Pancreas (tissue), 10 donors: ENCODE measurements around the gene MYO7A. TPM values are rescaled to one million over a fixed set of nuclear protein-coding genes. Genes with fewer than 3 reads are reported as not detected.

Source experiments
- ATAC-seq, 4 donors: fragments of 200-7000 bp; cut with Tn5 transposase; one replicate each; pipeline versions ENCODE4 v1.8.0 to v1.9.1; 2020; ENCODE audit warnings: mild to moderate bottlenecking in 4 of 4, moderate library complexity in 4 of 4
- DNase-seq, 6 donors: peaks; one replicate each; pipeline ENCODE4 v3.0.0-alpha.2; 2020
- FAIRE-seq: peaks from 2 replicates; lab custom pipeline; 2012; peaks lifted over from hg19 to GRCh38; lab: Jason Lieb, UNC
- H3K27ac ChIP-seq, 4 donors: fragments of 200-600 bp; sonication (generic); 1 replicate in 3 of 4; 2 replicates in 1 of 4; pipeline versions ENCODE4 v1.5.0 to v1.8.0; 2020
- H3K27me3 ChIP-seq, 4 donors: fragments of 200-600 bp; one replicate each; pipeline ENCODE4 v1.8.0; 2021
- H3K36me3 ChIP-seq, 3 donors: fragments of 200-600 bp; sonication (generic) in 1 of 3; one replicate each; pipeline versions ENCODE4 v1.5.0 to v1.8.0; 2020 to 2021
- H3K4me1 ChIP-seq, 3 donors: fragments of 200-600 bp; one replicate each; pipeline ENCODE4 v1.8.0; 2021
- H3K4me3 ChIP-seq, 4 donors: fragments of 200-600 bp; sonication (generic) in 2 of 4; one replicate each; pipeline versions ENCODE4 v1.5.0 to v1.8.0; 2020 to 2021
- H3K9me3 ChIP-seq, 4 donors: fragments of 200-600 bp; one replicate each; pipeline ENCODE4 v1.8.0; 2021
- WGBS, 2 donors: extraction: QIAGEN DNeasy Blood & Tissue Kit; methylation state at CpG; one replicate each; pipeline ENCODE4 v1.1.7; 2013; 5-methylcytosine and 5-hydroxymethylcytosine counted together
- intact Hi-C, 3 donors: fragments of 100-400 bp; cut with DNase I; formaldehyde crosslinking; loops; one replicate each; pipeline versions ENCODE4 v1.11.1 to v1.14.2; 2022
- polyA plus RNA-seq, 2 donors: library from polyadenylated mRNA; stranded (reverse); fragments of 200-250 nt; gene quantifications; one replicate each; pipeline ENCODE4 v1.2.3, GENCODE V29; 2013
- total RNA-seq, 6 donors: library from RNA; stranded (reverse); fragmentation: NEBNext Ultra II Directional in 4 of 6; extraction: Animal tissue kit (Norgen Biotek cat#: 25700) in 4 of 6; gene quantifications; one replicate each; pipeline versions ENCODE4 v1.2.1 to v1.2.4, GENCODE V29; 2021 to 2023
- TF ChIP-seq, protein P1 (sequence below), 4 donors: fragments of 200-600 bp; sonication (generic) in 3 of 4; IDR thresholded peaks; one replicate each; pipeline versions ENCODE4 v1.5.0 to v1.8.0; 2021; ENCODE audit warnings: antibody characterized with exemption in 4 of 4
- donor health status: healthy with polysubstance abuse.
- donor health status: DM: no; HTN: no; CAD: no; lungs with moderate emphysema.
- donor health status: DM: no; HTN: no; CAD: no.
- donor health status: control.
- donor health status: control.
- donor health status: Bipolar disorder and iron deficiency.
- donor health status: DM: yes; HTN: yes; CAD: no.
- donor health status: DM: no; HTN: no; CAD: no.
- donor health status: DM: no; HTN: no; CAD: no.
- donor health status: DM: yes; HTN: yes; CAD: no.

Gene MYO7A
- total and polyA plus RNA-seq, 8 donors: 3.8 to 13.3 (median 7.1) TPM

DNA sequence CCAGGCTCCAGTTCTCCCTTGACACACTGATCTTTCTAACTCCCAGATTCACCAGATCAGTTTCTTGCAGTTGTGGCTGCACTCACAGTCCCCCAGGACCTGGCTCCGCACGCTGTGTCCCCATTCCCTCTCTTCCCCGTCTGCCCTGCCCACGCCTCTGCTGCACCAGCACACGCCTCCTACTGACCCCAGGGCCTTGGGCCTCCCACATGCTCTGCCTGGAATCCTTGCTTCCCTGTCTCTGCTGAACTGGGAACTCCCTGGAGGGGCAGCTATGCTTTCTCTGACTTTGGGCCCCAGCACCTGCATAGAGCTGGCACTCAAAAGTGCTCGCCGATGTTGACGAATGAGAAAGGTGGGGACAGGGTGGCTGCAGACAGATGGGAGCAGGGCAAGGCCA, 68.9 kb downstream of the MYO7A start:
- DNase-seq (peak in 2 of 6 donors; percentile 29 to 36), FAIRE-seq (no peak), ATAC-seq (no peak)
- Histone ChIP-seq H3K36me3 (no peaks in the 10 kb centered on the region), H3K27ac (no peak overlapping the region), H3K27me3 (no peaks in the 10 kb centered on the region), H3K4me1 (no peaks in the 10 kb centered on the region), H3K9me3 (no peaks in the 10 kb centered on the region), H3K4me3 (no peak overlapping the region)
- WGBS, 2 donors: 89 to 92% methylated on average over 8 of the region's 8 CpGs
- TF ChIP-seq, protein P1, sequence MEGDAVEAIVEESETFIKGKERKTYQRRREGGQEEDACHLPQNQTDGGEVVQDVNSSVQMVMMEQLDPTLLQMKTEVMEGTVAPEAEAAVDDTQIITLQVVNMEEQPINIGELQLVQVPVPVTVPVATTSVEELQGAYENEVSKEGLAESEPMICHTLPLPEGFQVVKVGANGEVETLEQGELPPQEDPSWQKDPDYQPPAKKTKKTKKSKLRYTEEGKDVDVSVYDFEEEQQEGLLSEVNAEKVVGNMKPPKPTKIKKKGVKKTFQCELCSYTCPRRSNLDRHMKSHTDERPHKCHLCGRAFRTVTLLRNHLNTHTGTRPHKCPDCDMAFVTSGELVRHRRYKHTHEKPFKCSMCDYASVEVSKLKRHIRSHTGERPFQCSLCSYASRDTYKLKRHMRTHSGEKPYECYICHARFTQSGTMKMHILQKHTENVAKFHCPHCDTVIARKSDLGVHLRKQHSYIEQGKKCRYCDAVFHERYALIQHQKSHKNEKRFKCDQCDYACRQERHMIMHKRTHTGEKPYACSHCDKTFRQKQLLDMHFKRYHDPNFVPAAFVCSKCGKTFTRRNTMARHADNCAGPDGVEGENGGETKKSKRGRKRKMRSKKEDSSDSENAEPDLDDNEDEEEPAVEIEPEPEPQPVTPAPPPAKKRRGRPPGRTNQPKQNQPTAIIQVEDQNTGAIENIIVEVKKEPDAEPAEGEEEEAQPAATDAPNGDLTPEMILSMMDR (IDR thresholded peaks at IDR 0.05): no peak
- intact Hi-C loops: loop anchor here in 2 of 3 donors (5.0 to 10.0 kb wide), 2 partner anchors 355 to 428 kb away; no protein-coding TSS in a partner anchor

DNA sequence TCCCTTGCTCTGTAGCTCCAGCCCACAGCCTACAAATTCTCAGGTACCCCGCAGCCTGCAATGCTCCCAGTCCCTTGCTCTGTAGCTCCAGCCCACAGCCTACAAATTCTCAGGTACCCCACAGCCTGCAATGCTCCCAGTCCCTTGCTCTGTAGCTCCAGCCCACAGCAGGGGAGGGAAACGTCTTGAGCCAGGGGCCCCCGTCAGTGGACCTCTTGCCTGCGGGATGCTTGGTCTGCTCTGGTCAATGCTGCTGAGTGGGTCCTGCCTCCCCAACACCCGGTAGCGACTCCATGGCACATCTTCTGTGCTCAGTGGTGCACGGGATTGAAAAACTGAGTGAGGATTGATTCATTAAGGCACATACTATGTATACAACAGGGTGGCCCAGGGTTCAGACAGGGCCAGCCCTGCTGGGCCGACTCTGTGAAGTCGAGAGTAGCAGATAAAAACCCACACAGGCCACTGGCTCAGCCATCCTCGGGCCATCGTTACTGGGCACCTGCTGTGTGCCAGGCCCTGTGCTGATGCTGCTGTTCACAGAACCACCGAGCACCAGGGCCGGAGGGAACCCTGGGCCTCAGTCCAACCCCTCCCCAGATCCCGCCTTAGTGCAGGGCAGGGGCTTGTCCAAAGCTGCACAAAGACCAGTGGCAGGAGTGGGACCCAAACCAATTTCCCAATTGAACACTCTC, 69.7 kb downstream of the MYO7A start:
- Histone ChIP-seq H3K4me3 (no peak overlapping the region), H3K9me3 (no peaks in the 10 kb centered on the region), H3K27ac (no peak overlapping the region), H3K36me3 (no peaks in the 10 kb centered on the region), H3K4me1 (no peaks in the 10 kb centered on the region), H3K27me3 (no peaks in the 10 kb centered on the region)
- peak in 2 of 6 donors; percentile 34 to 44 for DNase-seq
- FAIRE-seq: no peak
- no peak for ATAC-seq
- 91 to 93% methylated on average over 14 of the region's 14 CpGs for WGBS, 2 donors
- TF ChIP-seq, protein P1 (IDR thresholded peaks at IDR 0.05): no peak
- intact Hi-C loops: loop anchor here in 2 of 3 donors (5.0 to 10.0 kb wide), 2 partner anchors 355 to 427 kb away; no protein-coding TSS in a partner anchor

DNA sequence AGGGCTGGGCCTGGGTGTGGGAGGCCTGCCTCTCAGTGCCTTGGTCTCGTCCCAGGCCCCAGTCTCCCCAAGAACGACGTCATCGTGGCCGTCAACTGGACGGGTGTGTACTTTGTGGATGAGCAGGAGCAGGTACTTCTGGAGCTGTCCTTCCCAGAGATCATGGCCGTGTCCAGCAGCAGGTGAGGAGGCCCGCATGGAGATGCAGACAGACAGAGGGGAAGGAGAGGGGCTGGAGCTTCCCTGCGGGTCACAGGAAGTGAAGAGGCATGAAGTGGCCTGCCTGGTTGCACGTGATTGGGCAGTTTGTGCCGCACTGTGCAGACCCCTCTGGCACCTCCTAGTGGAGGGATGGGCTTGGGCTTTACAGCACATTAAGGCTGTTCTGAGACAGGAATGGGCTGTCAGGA, 70.4 kb downstream of the MYO7A start:
- intact Hi-C loops: loop anchor here in 2 of 3 donors (5.0 to 10.0 kb wide), 2 partner anchors 354 to 426 kb away; no protein-coding TSS in a partner anchor
- FAIRE-seq (no peak), ATAC-seq (peak in 1 of 4 donors; percentile 10), DNase-seq (peak in 4 of 6 donors; percentile 13 to 45 (median 24))
- Histone ChIP-seq H3K4me1 (no peaks in the 10 kb centered on the region), H3K27ac (no peak overlapping the region), H3K27me3 (no peaks in the 10 kb centered on the region), H3K36me3 (no peaks in the 10 kb centered on the region), H3K4me3 (no peak overlapping the region), H3K9me3 (no peaks in the 10 kb centered on the region)
- WGBS, 2 donors: 89 to 93% methylated on average over 11 of the region's 11 CpGs
- TF ChIP-seq, protein P1 (IDR thresholded peaks at IDR 0.05): peak in 1 of 4 donors; percentile 6

DNA sequence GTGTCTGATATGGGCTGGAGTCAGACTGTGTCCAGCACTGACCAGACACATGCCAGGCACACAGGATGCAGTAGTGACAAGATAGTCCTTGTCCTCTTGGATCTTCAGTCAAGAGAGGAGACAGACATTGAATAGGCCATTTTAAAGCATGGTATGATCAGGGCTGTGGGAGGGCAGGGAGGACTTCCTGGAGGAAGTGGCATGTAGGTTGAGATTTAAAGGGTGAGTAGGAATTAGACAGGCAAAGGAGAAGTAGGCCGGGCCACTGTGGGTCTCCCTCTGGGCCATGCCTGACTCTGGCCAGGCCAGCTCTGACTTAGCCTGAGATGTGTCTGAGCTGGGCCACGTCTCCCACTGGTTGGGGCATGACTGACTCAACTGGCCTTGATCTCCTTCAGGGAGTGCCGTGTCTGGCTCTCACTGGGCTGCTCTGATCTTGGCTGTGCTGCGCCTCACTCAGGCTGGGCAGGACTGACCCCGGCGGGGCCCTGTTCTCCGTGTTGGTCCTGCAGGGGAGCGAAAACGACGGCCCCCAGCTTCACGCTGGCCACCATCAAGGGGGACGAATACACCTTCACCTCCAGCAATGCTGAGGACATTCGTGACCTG, 71.2 kb downstream of the MYO7A start:
- intact Hi-C loops: loop anchor here in 2 of 3 donors (5.0 to 10.0 kb wide), 2 partner anchors 353 to 426 kb away; no protein-coding TSS in a partner anchor
- FAIRE-seq (no peak), ATAC-seq (no peak), DNase-seq (peak in 3 of 6 donors; percentile 3 to 51 (median 50))
- H3K27ac ChIP-seq: no peak overlapping the region
- H3K4me1 ChIP-seq: no peaks in the 10 kb centered on the region
- no peaks in the 10 kb centered on the region for H3K9me3 ChIP-seq
- H3K36me3 ChIP-seq: no peaks in the 10 kb centered on the region
- no peak overlapping the region for H3K4me3 ChIP-seq
- no peaks in the 10 kb centered on the region for H3K27me3 ChIP-seq
- 95 to 97% methylated on average over 13 of the region's 13 CpGs for WGBS, 2 donors
- TF ChIP-seq, protein P1 (IDR thresholded peaks at IDR 0.05): no peak
